ENCODE data around the gene NDUFAF2.

NDUFAF2 gene

GRCh38 chr5:61114441-61114840 is 169.4 kb downstream of the NDUFAF2 start:
- in situ Hi-C loops (cut with MboI; ENCODE audit: low sequenced_read_pairs) = no loop called here

GRCh38 chr5:61115968-61116367 is 171.0 kb downstream of the NDUFAF2 start:
- in situ Hi-C loops (cut with MboI; ENCODE audit: low sequenced_read_pairs) = no loop called here

GRCh38 chr5:61119066-61119465 is 174.1 kb downstream of the NDUFAF2 start:
- in situ Hi-C loops (cut with MboI; ENCODE audit: low sequenced_read_pairs) = no loop called here

GRCh38 chr5:61120534-61120933 is 175.5 kb downstream of the NDUFAF2 start:
- in situ Hi-C loops (cut with MboI; ENCODE audit: low sequenced_read_pairs) = no loop called here

- in situ Hi-C loops (cut with MboI; ENCODE audit: low sequenced_read_pairs) = no loop called here
Observed at GRCh38 chr5:61123145-61123544, 178.1 kb downstream of the NDUFAF2 start.

GRCh38 chr5:61130289-61130688 is 185.3 kb downstream of the NDUFAF2 start:
- in situ Hi-C loops (cut with MboI; ENCODE audit: low sequenced_read_pairs) = no loop called here

GRCh38 chr5:61132559-61132958 is 187.6 kb downstream of the NDUFAF2 start:
- in situ Hi-C loops (cut with MboI; ENCODE audit: low sequenced_read_pairs) = no loop called here

GRCh38 chr5:61137835-61138234 is 192.8 kb downstream of the NDUFAF2 start:
- in situ Hi-C loops (cut with MboI; ENCODE audit: low sequenced_read_pairs) = no loop called here

- in situ Hi-C loops (cut with MboI; ENCODE audit: low sequenced_read_pairs) = no loop called here
Observed at GRCh38 chr5:61139094-61139873, 194.3 kb downstream of the NDUFAF2 start.

GRCh38 chr5:61139931-61140330 is 194.9 kb downstream of the NDUFAF2 start:
- in situ Hi-C loops (cut with MboI; ENCODE audit: low sequenced_read_pairs) = no loop called here

- in situ Hi-C loops (cut with MboI; ENCODE audit: low sequenced_read_pairs) = no loop called here
Observed at GRCh38 chr5:61141801-61142200, 196.8 kb downstream of the NDUFAF2 start.

GRCh38 chr5:61142391-61142790 is 197.4 kb downstream of the NDUFAF2 start:
- in situ Hi-C loops (cut with MboI; ENCODE audit: low sequenced_read_pairs) = no loop called here

GRCh38 chr5:61142811-61143210 is 197.8 kb downstream of the NDUFAF2 start:
- in situ Hi-C loops (cut with MboI; ENCODE audit: low sequenced_read_pairs) = no loop called here

GRCh38 chr5:61148515-61148914 is 203.5 kb downstream of the NDUFAF2 start:
- in situ Hi-C loops (cut with MboI; ENCODE audit: low sequenced_read_pairs) = no loop called here

- in situ Hi-C loops (cut with MboI; ENCODE audit: low sequenced_read_pairs) = no loop called here
Observed at GRCh38 chr5:61151893-61152292, 206.9 kb downstream of the NDUFAF2 start.

GRCh38 chr5:61159070-61159469 is 214.1 kb downstream of the NDUFAF2 start:
- in situ Hi-C loops (cut with MboI; ENCODE audit: low sequenced_read_pairs) = no loop called here

- in situ Hi-C loops (cut with MboI; ENCODE audit: low sequenced_read_pairs) = no loop called here
Observed at GRCh38 chr5:61159836-61160235, 214.8 kb downstream of the NDUFAF2 start.

- in situ Hi-C loops (cut with MboI; ENCODE audit: low sequenced_read_pairs) = no loop called here
Observed at GRCh38 chr5:61160497-61160896, 215.5 kb downstream of the NDUFAF2 start.

GRCh38 chr5:61162010-61162831 is 217.2 kb downstream of the NDUFAF2 start, which contains the start of gene SMIM15:
TSS of gene SMIM15 (minus strand) at chr5:61162468. CDS start at chr5:61160171, 2,297 bp downstream.
- in situ Hi-C loops (cut with MboI; ENCODE audit: low sequenced_read_pairs) = no loop called here

GRCh38 chr5:61162832-61163567 is 218.0 kb downstream of the NDUFAF2 start:
- in situ Hi-C loops (cut with MboI; ENCODE audit: low sequenced_read_pairs) = no loop called here

GRCh38 chr5:61163905-61164304 is 218.9 kb downstream of the NDUFAF2 start:
- in situ Hi-C loops (cut with MboI; ENCODE audit: low sequenced_read_pairs) = no loop called here
